ENCODE results near the gene ADAM23.

Gene ADAM23

GRCh38 chr2:206511283-206511682 is 68.0 kb downstream of the ADAM23 start:
- H2BK15ac ChIP-seq (ENCODE audit: low read length) = no peak overlapping the region
- H3K9me3 ChIP-seq (replicated peaks in 1 of 2; ENCODE audit: control insufficient read depth in 2 of 2, insufficient read depth in 1 of 2, low read depth in 1 of 2, low read length in 2 of 2) = peaks cover 0 to 7% of the 10 kb centered on the region in 2 donors
- no peak overlapping the region for H2AFZ ChIP-seq (ENCODE audit: low read length)
- H3K4me1 ChIP-seq (ENCODE audit: control insufficient read depth in 2 of 2, insufficient read depth in 1 of 2, low read depth in 1 of 2, low read length in 2 of 2) = peaks cover 2 to 3% of the 10 kb centered on the region in 2 donors
- WGBS, 2 donors (ENCODE audit: extremely low coverage in 2 of 2, insufficient read length in 2 of 2, insufficient replicate concordance in 1 of 2) = no CpG with 5 or more reads among the region's 2 CpGs
- no peak overlapping the region for H3K14ac ChIP-seq (ENCODE audit: low read length)
- H3K27ac ChIP-seq (replicated peaks; ENCODE audit: low read length) = no peak overlapping the region
- no peaks in the 10 kb centered on the region for H3K36me3 ChIP-seq (replicated peaks in 1 of 2; ENCODE audit: control insufficient read depth in 2 of 2, insufficient read depth in 2 of 2, low read length in 2 of 2)
- no peak overlapping the region for H2BK5ac ChIP-seq (ENCODE audit: low read length)
- no peak overlapping the region for H2BK120ac ChIP-seq (ENCODE audit: low read depth, low read length)
- no peaks in the 10 kb centered on the region for H3K27me3 ChIP-seq (ENCODE audit: control insufficient read depth in 3 of 3, insufficient read depth in 3 of 3, low read depth in 1 of 3, low read length in 3 of 3)
- no peak overlapping the region for H4K8ac ChIP-seq (ENCODE audit: low read depth, low read length)
- no peak for DNase-seq (ENCODE audit: low spot score)
- no peak overlapping the region for H3K9ac ChIP-seq (ENCODE audit: low read depth, low read length, poor library complexity)
- no peak overlapping the region for H2AK5ac ChIP-seq (ENCODE audit: low read depth, low read length)
- H4K91ac ChIP-seq (ENCODE audit: low read depth, low read length, poor library complexity) = no peak overlapping the region
- H2BK12ac ChIP-seq (ENCODE audit: low read length) = no peak overlapping the region
- H3K4me2 ChIP-seq (ENCODE audit: insufficient read depth, low read length, poor library complexity, severe bottlenecking) = no peak overlapping the region
- no peak overlapping the region for H3K4ac ChIP-seq (ENCODE audit: low read length)
- no peaks in the 10 kb centered on the region for H3K79me1 ChIP-seq (ENCODE audit: low read depth, low read length)
- H3K23ac ChIP-seq (ENCODE audit: low read depth, low read length, poor library complexity) = no peak overlapping the region
- no peak overlapping the region for H3K4me3 ChIP-seq (ENCODE audit: low read length in 2 of 2)
- no peak overlapping the region for H3K18ac ChIP-seq (ENCODE audit: low read length)

GRCh38 chr2:206512999-206513398 is 69.7 kb downstream of the ADAM23 start:
- Histone ChIP-seq H4K91ac (ENCODE audit: low read depth, low read length, poor library complexity) (no peak overlapping the region), H3K27ac (replicated peaks; ENCODE audit: low read length) (no peak overlapping the region), H2AK5ac (ENCODE audit: low read depth, low read length) (no peak overlapping the region), H3K9me3 (replicated peaks in 1 of 2; ENCODE audit: control insufficient read depth in 2 of 2, insufficient read depth in 1 of 2, low read depth in 1 of 2, low read length in 2 of 2) (peaks cover 0 to 7% of the 10 kb centered on the region in 2 donors), H3K27me3 (ENCODE audit: control insufficient read depth in 3 of 3, insufficient read depth in 3 of 3, low read depth in 1 of 3, low read length in 3 of 3) (no peaks in the 10 kb centered on the region), H3K4me1 (ENCODE audit: control insufficient read depth in 2 of 2, insufficient read depth in 1 of 2, low read depth in 1 of 2, low read length in 2 of 2) (peaks cover 2 to 3% of the 10 kb centered on the region in 2 donors), H2BK120ac (ENCODE audit: low read depth, low read length) (no peak overlapping the region), H4K8ac (ENCODE audit: low read depth, low read length) (no peak overlapping the region), H3K4me3 (ENCODE audit: low read length in 2 of 2) (no peak overlapping the region), H3K4me2 (ENCODE audit: insufficient read depth, low read length, poor library complexity, severe bottlenecking) (no peak overlapping the region), H3K14ac (ENCODE audit: low read length) (no peak overlapping the region), H3K4ac (ENCODE audit: low read length) (no peak overlapping the region), H3K18ac (ENCODE audit: low read length) (no peak overlapping the region), H3K9ac (ENCODE audit: low read depth, low read length, poor library complexity) (no peak overlapping the region), H3K36me3 (replicated peaks in 1 of 2; ENCODE audit: control insufficient read depth in 2 of 2, insufficient read depth in 2 of 2, low read length in 2 of 2) (no peaks in the 10 kb centered on the region), H2BK15ac (ENCODE audit: low read length) (no peak overlapping the region), H2AFZ (ENCODE audit: low read length) (no peak overlapping the region), H3K23ac (ENCODE audit: low read depth, low read length, poor library complexity) (no peak overlapping the region), H2BK12ac (ENCODE audit: low read length) (no peak overlapping the region), H3K79me1 (ENCODE audit: low read depth, low read length) (no peaks in the 10 kb centered on the region), H2BK5ac (ENCODE audit: low read length) (no peak overlapping the region)
- no CpG with 5 or more reads among the region's 1 CpG for WGBS, 2 donors (ENCODE audit: extremely low coverage in 2 of 2, insufficient read length in 2 of 2, insufficient replicate concordance in 1 of 2)
- no peak for DNase-seq (ENCODE audit: low spot score)

- H3K4me1 ChIP-seq (ENCODE audit: control insufficient read depth in 2 of 2, insufficient read depth in 1 of 2, low read depth in 1 of 2, low read length in 2 of 2) = peaks cover 2 to 3% of the 10 kb centered on the region in 2 donors
- no peak overlapping the region for H2BK15ac ChIP-seq (ENCODE audit: low read length)
- H3K4me2 ChIP-seq (ENCODE audit: insufficient read depth, low read length, poor library complexity, severe bottlenecking) = no peak overlapping the region
- no CpG with 5 or more reads among the region's 1 CpG for WGBS, 2 donors (ENCODE audit: extremely low coverage in 2 of 2, insufficient read length in 2 of 2, insufficient replicate concordance in 1 of 2)
- H4K91ac ChIP-seq (ENCODE audit: low read depth, low read length, poor library complexity) = no peak overlapping the region
- no peak overlapping the region for H3K4me3 ChIP-seq (ENCODE audit: low read length in 2 of 2)
- no peak overlapping the region for H2AK5ac ChIP-seq (ENCODE audit: low read depth, low read length)
- H3K36me3 ChIP-seq (replicated peaks in 1 of 2; ENCODE audit: control insufficient read depth in 2 of 2, insufficient read depth in 2 of 2, low read length in 2 of 2) = no peaks in the 10 kb centered on the region
- DNase-seq (ENCODE audit: low spot score) = no peak
- no peak overlapping the region for H2AFZ ChIP-seq (ENCODE audit: low read length)
- H3K79me1 ChIP-seq (ENCODE audit: low read depth, low read length) = no peaks in the 10 kb centered on the region
- H4K8ac ChIP-seq (ENCODE audit: low read depth, low read length) = no peak overlapping the region
- no peak overlapping the region for H3K14ac ChIP-seq (ENCODE audit: low read length)
- H3K4ac ChIP-seq (ENCODE audit: low read length) = no peak overlapping the region
- no peak overlapping the region for H3K18ac ChIP-seq (ENCODE audit: low read length)
- no peak overlapping the region for H2BK12ac ChIP-seq (ENCODE audit: low read length)
- H2BK120ac ChIP-seq (ENCODE audit: low read depth, low read length) = no peak overlapping the region
- H2BK5ac ChIP-seq (ENCODE audit: low read length) = no peak overlapping the region
- no peaks in the 10 kb centered on the region for H3K27me3 ChIP-seq (ENCODE audit: control insufficient read depth in 3 of 3, insufficient read depth in 3 of 3, low read depth in 1 of 3, low read length in 3 of 3)
- H3K23ac ChIP-seq (ENCODE audit: low read depth, low read length, poor library complexity) = no peak overlapping the region
- H3K9ac ChIP-seq (ENCODE audit: low read depth, low read length, poor library complexity) = no peak overlapping the region
- no peak overlapping the region for H3K27ac ChIP-seq (replicated peaks; ENCODE audit: low read length)
- peaks cover 0 to 7% of the 10 kb centered on the region in 2 donors for H3K9me3 ChIP-seq (replicated peaks in 1 of 2; ENCODE audit: control insufficient read depth in 2 of 2, insufficient read depth in 1 of 2, low read depth in 1 of 2, low read length in 2 of 2)
Observed at GRCh38 chr2:206515580-206515979, 72.2 kb downstream of the ADAM23 start.

- no peaks in the 10 kb centered on the region for H3K79me1 ChIP-seq (ENCODE audit: low read depth, low read length)
- no peaks in the 10 kb centered on the region for H3K36me3 ChIP-seq (replicated peaks in 1 of 2; ENCODE audit: control insufficient read depth in 2 of 2, insufficient read depth in 2 of 2, low read length in 2 of 2)
- H3K18ac ChIP-seq (ENCODE audit: low read length) = no peak overlapping the region
- DNase-seq (ENCODE audit: low spot score) = no peak
- H2BK15ac ChIP-seq (ENCODE audit: low read length) = no peak overlapping the region
- H3K4me1 ChIP-seq (ENCODE audit: control insufficient read depth in 2 of 2, insufficient read depth in 1 of 2, low read depth in 1 of 2, low read length in 2 of 2) = peaks cover 1 to 2% of the 10 kb centered on the region in 2 donors
- H2AK5ac ChIP-seq (ENCODE audit: low read depth, low read length) = no peak overlapping the region
- no peaks in the 10 kb centered on the region for H3K27me3 ChIP-seq (ENCODE audit: control insufficient read depth in 3 of 3, insufficient read depth in 3 of 3, low read depth in 1 of 3, low read length in 3 of 3)
- H2BK12ac ChIP-seq (ENCODE audit: low read length) = no peak overlapping the region
- H2BK5ac ChIP-seq (ENCODE audit: low read length) = no peak overlapping the region
- H2BK120ac ChIP-seq (ENCODE audit: low read depth, low read length) = no peak overlapping the region
- H4K8ac ChIP-seq (ENCODE audit: low read depth, low read length) = no peak overlapping the region
- H2AFZ ChIP-seq (ENCODE audit: low read length) = no peak overlapping the region
- H3K4me3 ChIP-seq (ENCODE audit: low read length in 2 of 2) = no peak overlapping the region
- WGBS, 2 donors (ENCODE audit: extremely low coverage in 2 of 2, insufficient read length in 2 of 2, insufficient replicate concordance in 1 of 2) = no CpG with 5 or more reads among the region's 2 CpGs
- no peak overlapping the region for H3K4me2 ChIP-seq (ENCODE audit: insufficient read depth, low read length, poor library complexity, severe bottlenecking)
- H4K91ac ChIP-seq (ENCODE audit: low read depth, low read length, poor library complexity) = no peak overlapping the region
- no peak overlapping the region for H3K9ac ChIP-seq (ENCODE audit: low read depth, low read length, poor library complexity)
- no peak overlapping the region for H3K4ac ChIP-seq (ENCODE audit: low read length)
- no peak overlapping the region for H3K23ac ChIP-seq (ENCODE audit: low read depth, low read length, poor library complexity)
- H3K9me3 ChIP-seq (replicated peaks in 1 of 2; ENCODE audit: control insufficient read depth in 2 of 2, insufficient read depth in 1 of 2, low read depth in 1 of 2, low read length in 2 of 2) = no peaks in the 10 kb centered on the region
- H3K14ac ChIP-seq (ENCODE audit: low read length) = no peak overlapping the region
- no peak overlapping the region for H3K27ac ChIP-seq (replicated peaks; ENCODE audit: low read length)
Observed at GRCh38 chr2:206518997-206519396, 75.7 kb downstream of the ADAM23 start.
